OCI-LY3 (cell line): ENCODE measurements around the gene MAP1LC3B2.

ENCODE experiments used
- CTCF ChIP-seq: fragments of 200-600, 300-600 bp; sonication (generic); IDR thresholded peaks from 2 replicates; pipeline ENCODE4 v1.5.1; 2014; ENCODE audit warnings: antibody characterized with exemption, low read length, low read depth
- EZH2phosphoT487 ChIP-seq: fragments of 200-600 bp; shearing (Covaris generic); IDR thresholded peaks from 2 replicates; pipeline ENCODE4 v1.6.1; 2018; ENCODE audit warnings: antibody characterized with exemption, mixed run types, low read depth

- TF ChIP-seq CTCF = no peak
- TF ChIP-seq EZH2phosphoT487 = no peak
Observed at GRCh38 chr12:116597886-116598285, 38.7 kb downstream of the MAP1LC3B2 start.
